ENCODE measurements around the gene PNPLA3.

DNA sequence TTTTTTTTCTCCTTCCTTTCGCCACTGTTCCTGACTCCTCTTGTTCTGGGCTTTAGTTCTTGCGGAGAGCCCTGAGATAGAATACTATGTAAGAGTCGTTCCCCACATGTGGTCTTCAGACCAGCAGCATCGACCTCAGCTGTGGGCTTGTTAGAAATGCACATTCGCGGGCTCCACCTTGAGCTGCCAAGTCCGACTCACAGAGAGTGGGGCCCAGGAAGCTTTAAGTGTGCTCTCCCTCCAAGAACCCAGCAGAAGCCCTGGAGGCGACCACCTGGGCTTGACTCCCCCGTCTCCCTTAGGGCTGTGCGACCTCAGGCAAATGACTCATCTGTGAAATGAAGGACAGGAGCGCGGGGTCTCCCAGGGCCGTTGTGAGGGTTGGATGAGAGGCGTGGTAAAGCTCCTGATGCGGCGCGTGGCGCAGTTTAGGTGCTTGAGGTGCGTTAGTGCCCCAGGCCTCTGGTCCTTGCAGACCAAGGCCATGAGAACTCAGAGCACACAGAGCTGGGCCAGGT is 50.5 kb downstream of the PNPLA3 start:
- TF ChIP-seq CTCF (IDR thresholded peaks at IDR 0.05): no peak
- no peak for TF ChIP-seq POLR2AphosphoS5 (IDR thresholded peaks at IDR 0.05)
- TF ChIP-seq EP300 (IDR thresholded peaks at IDR 0.05; ENCODE audit: low read depth): no peak
- no peak for TF ChIP-seq POLR2A (IDR thresholded peaks at IDR 0.05)

Measured in transverse colon (tissue), 4 donors.